Smooth muscle cell (in vitro differentiated cells): Measurements from ENCODE around the gene RGS14. TPM values are rescaled to one million over a fixed set of nuclear protein-coding genes. Genes with fewer than 3 reads are reported as not detected.
"Not testable (repeated sequence)": the region's sequence is repeated elsewhere in the genome, so short reads cannot be mapped to it uniquely, and the experiment has no call there.

Source experiments
- DNase-seq: peaks from one replicate; lab custom pipeline; 2025; ENCODE audit not compliant: unreplicated experiment; lab: John Stamatoyannopoulos, UW
- H2AFZ ChIP-seq: fragments of 200-600 bp; sonication (generic); 2 replicates; pipeline ENCODE4 v1.6.0; 2016; ENCODE audit warnings: antibody characterized with exemption, low read depth, mild to moderate bottlenecking
- H3F3A ChIP-seq: fragments of 200-600 bp; sonication (generic); 2 replicates; pipeline ENCODE4 v1.6.0; 2017; ENCODE audit warnings: antibody characterized with exemption, low read depth
- H3K27ac ChIP-seq: fragments of 200-600 bp; sonication (generic); 2 replicates; pipeline ENCODE4 v1.5.1; 2016; ENCODE audit warnings: low read depth, mild to moderate bottlenecking
- H3K27me3 ChIP-seq: fragments of 200-600 bp; sonication (generic); 2 replicates; pipeline ENCODE4 v1.6.1; 2016; ENCODE audit warnings: low read depth, mild to moderate bottlenecking
- H3K36me3 ChIP-seq: fragments of 200-600 bp; sonication (generic); 2 replicates; pipeline ENCODE4 v1.5.1; 2016; ENCODE audit warnings: low read depth
- H3K4me1 ChIP-seq: fragments of 200-600 bp; sonication (generic); 2 replicates; pipeline ENCODE4 v1.5.1; 2016; ENCODE audit warnings: low read depth
- H3K4me2 ChIP-seq: fragments of 200-600 bp; sonication (generic); 2 replicates; pipeline ENCODE4 v1.6.0; 2016; ENCODE audit warnings: mild to moderate bottlenecking
- H3K4me3 ChIP-seq: fragments of 200-600 bp; sonication (generic); 2 replicates; pipeline ENCODE4 v1.5.1; 2016; ENCODE audit warnings: mild to moderate bottlenecking
- H3K79me2 ChIP-seq: fragments of 200-600 bp; sonication (generic); 2 replicates; pipeline ENCODE4 v1.6.0; 2016; ENCODE audit warnings: low read depth, mild to moderate bottlenecking
- H3K9ac ChIP-seq: fragments of 200-600 bp; sonication (generic); 2 replicates; pipeline ENCODE4 v1.6.0; 2016; ENCODE audit warnings: low read depth
- H3K9me3 ChIP-seq: fragments of 200-600 bp; sonication (generic); replicated peaks from 2 replicates; pipeline ENCODE4 v1.5.1; 2016; ENCODE audit warnings: low read depth
- H4K20me1 ChIP-seq: fragments of 200-600 bp; sonication (generic); 2 replicates; pipeline ENCODE4 v1.6.0; 2016; ENCODE audit warnings: low read depth
- CTCF ChIP-seq: fragments of 200-600 bp; sonication (generic); IDR thresholded peaks from 2 replicates; pipeline ENCODE4 v1.5.1; 2017; ENCODE audit warnings: borderline replicate concordance, mild to moderate bottlenecking, antibody characterized with exemption; ENCODE audit not compliant: insufficient read depth, poor library complexity, severe bottlenecking
- WGBS: methylation state at CpG from one replicate; pipeline ENCODE4 v1.1.7; 2016; ENCODE audit warnings: low lambda C conversion rate; 5-methylcytosine and 5-hydroxymethylcytosine counted together
- polyA plus RNA-seq: library from polyadenylated mRNA; unstranded; fragments of >200 nt; fragmentation: Nextera tagmentation; extraction: Ambion mirVana; gene quantifications from 2 replicates; pipeline ENCODE4 v1.2.1, GENCODE V29; 2016
- total RNA-seq: library from RNA; depleted of rRNA; stranded (reverse); fragments of >200 nt; gene quantifications from 2 replicates; pipeline ENCODE4 v1.2.3, GENCODE V29; 2014

RGS14 gene
- total and polyA plus RNA-seq, 2 experiments from 2014 or later = 6.0 to 23.3 TPM

GRCh38 chr5:177412603-177413233 lies 55.0 kb downstream of the RGS14 start:
- WGBS = 90% methylated on average over 8 of the region's 8 CpGs
- H3K36me3 ChIP-seq = no peaks in the 10 kb centered on the region
- H4K20me1 ChIP-seq = no peaks in the 10 kb centered on the region
- H3K9ac ChIP-seq = no peak overlapping the region
- H3K4me1 ChIP-seq = no peaks in the 10 kb centered on the region
- H2AFZ ChIP-seq = no peak overlapping the region
- no peaks in the 10 kb centered on the region for H3K27me3 ChIP-seq
- H3K79me2 ChIP-seq = no peaks in the 10 kb centered on the region
- H3K27ac ChIP-seq = no peak overlapping the region
- no peak for DNase-seq
- no peak overlapping the region for H3K4me3 ChIP-seq
- no peaks in the 10 kb centered on the region for H3F3A ChIP-seq
- no peaks in the 10 kb centered on the region for H3K9me3 ChIP-seq
- no peak for TF ChIP-seq CTCF
- no peak overlapping the region for H3K4me2 ChIP-seq

GRCh38 chr5:177414481-177414880 lies 56.8 kb downstream of the RGS14 start:
- no peaks in the 10 kb centered on the region for H3K4me1 ChIP-seq
- H3K27ac ChIP-seq = no peak overlapping the region
- H3K9me3 ChIP-seq = no peaks in the 10 kb centered on the region
- no peak overlapping the region for H3K9ac ChIP-seq
- TF ChIP-seq CTCF = no peak
- no peak overlapping the region for H3K4me3 ChIP-seq
- 88% methylated on average over 3 of the region's 3 CpGs for WGBS
- no peaks in the 10 kb centered on the region for H3K36me3 ChIP-seq
- no peak overlapping the region for H2AFZ ChIP-seq
- no peaks in the 10 kb centered on the region for H3K79me2 ChIP-seq
- no peak for DNase-seq
- H4K20me1 ChIP-seq = no peaks in the 10 kb centered on the region
- no peaks in the 10 kb centered on the region for H3K27me3 ChIP-seq
- no peaks in the 10 kb centered on the region for H3F3A ChIP-seq
- H3K4me2 ChIP-seq = no peak overlapping the region

GRCh38 chr5:177417081-177417480 lies 59.4 kb downstream of the RGS14 start:
- H2AFZ ChIP-seq, H3K27me3 ChIP-seq, H4K20me1 ChIP-seq, H3K4me2 ChIP-seq, DNase-seq, H3K79me2 ChIP-seq, H3K4me3 ChIP-seq, H3K36me3 ChIP-seq, H3F3A ChIP-seq, H3K9ac ChIP-seq, H3K9me3 ChIP-seq, H3K4me1 ChIP-seq, H3K27ac ChIP-seq: not testable (repeated sequence)
- WGBS = 91% methylated on average over 6 of the region's 6 CpGs

GRCh38 chr5:177419046-177419445 lies 61.3 kb downstream of the RGS14 start:
- H3K36me3 ChIP-seq = no peaks in the 10 kb centered on the region
- no peaks in the 10 kb centered on the region for H3K27me3 ChIP-seq
- no peak for DNase-seq
- no peak overlapping the region for H3K9ac ChIP-seq
- no peaks in the 10 kb centered on the region for H3K9me3 ChIP-seq
- no peak overlapping the region for H3K4me3 ChIP-seq
- no peaks in the 10 kb centered on the region for H3K79me2 ChIP-seq
- H3K4me1 ChIP-seq = no peaks in the 10 kb centered on the region
- no peak for TF ChIP-seq CTCF
- H2AFZ ChIP-seq = no peak overlapping the region
- no peaks in the 10 kb centered on the region for H3F3A ChIP-seq
- 90% methylated on average over 3 of the region's 3 CpGs for WGBS
- no peak overlapping the region for H3K4me2 ChIP-seq
- H3K27ac ChIP-seq = no peak overlapping the region
- H4K20me1 ChIP-seq = no peaks in the 10 kb centered on the region

GRCh38 chr5:177420472-177420871 lies 62.7 kb downstream of the RGS14 start:
- H3K4me3 ChIP-seq, H4K20me1 ChIP-seq, H3K4me1 ChIP-seq, H3K79me2 ChIP-seq, H3K4me2 ChIP-seq, H3K36me3 ChIP-seq, H3K27me3 ChIP-seq, DNase-seq, H3K9ac ChIP-seq, H3K9me3 ChIP-seq, H3K27ac ChIP-seq, H3F3A ChIP-seq, H2AFZ ChIP-seq: not testable (repeated sequence)
- 90% methylated on average over 7 of the region's 7 CpGs for WGBS
